ENCODE results near the gene C9orf50. TPM values are rescaled to one million over a fixed set of nuclear protein-coding genes. Genes with fewer than 3 reads are reported as not detected.

Gene C9orf50
- total and polyA plus RNA-seq, 2 experiments from 2014 or later = not detected

- DNase-seq (ENCODE audit: low spot score) (no peak), ATAC-seq (no peak)
- Histone ChIP-seq H3K4me2 (no peak overlapping the region), H3K4me3 (no peak overlapping the region), H3K9me2 (ENCODE audit: insufficient read depth) (no peaks in the 10 kb centered on the region), H3K36me3 (ENCODE audit: insufficient read depth) (no peaks in the 10 kb centered on the region; the same call in 1 of the 2 replicates), H3K27me3 (ENCODE audit: insufficient read depth) (no peaks in the 10 kb centered on the region), H3K79me2 (replicated peaks; ENCODE audit: insufficient read depth) (peaks cover 73% of the 10 kb centered on the region), H2AFZ (no peak overlapping the region), H3K4me1 (ENCODE audit: insufficient read depth) (peaks cover 17% of the 10 kb centered on the region), H3F3A (replicated peaks; ENCODE audit: low read depth) (peaks cover 2% of the 10 kb centered on the region; the same call in 1 of the 2 replicates), H4K20me1 (replicated peaks; ENCODE audit: insufficient read depth) (peaks cover 69% of the 10 kb centered on the region), H3K27ac (ENCODE audit: low read depth) (no peak overlapping the region)
- Mint-ChIP-seq H3K36me3 (ENCODE audit: low read depth) (peaks cover 49% of the 10 kb centered on the region), H3K27ac (peak overlapping the region; percentile 15; the same call in 1 of the 2 replicates), H3K9me3 (no peaks in the 10 kb centered on the region), H3K4me1 (peaks cover 40% of the 10 kb centered on the region), H3K27me3 (ENCODE audit: insufficient read depth, low read depth, poor library complexity) (peaks cover 12% of the 10 kb centered on the region), H3K4me3 (no peak overlapping the region)
- TF ChIP-seq POLR2AphosphoS5 (IDR thresholded peaks at IDR 0.05; ENCODE audit: low read depth) (no peak), ZNF114 (CRISPR knock-in tag; IDR thresholded peaks at IDR 0.05) (no peak), REST (IDR thresholded peaks at IDR 0.05; ENCODE audit: unreplicated experiment) (no peak), STAT1 (IDR thresholded peaks at IDR 0.05; ENCODE audit: unreplicated experiment) (no peak), CREB1 (CRISPR knock-in tag; IDR thresholded peaks at IDR 0.05; ENCODE audit: low read depth) (no peak), EZH2 (IDR thresholded peaks at IDR 0.05; ENCODE audit: low read depth, unreplicated experiment) (no peak), ZNF331 (CRISPR knock-in tag; IDR thresholded peaks at IDR 0.05; ENCODE audit: low read depth) (no peak), JUNB (IDR thresholded peaks at IDR 0.05; ENCODE audit: unreplicated experiment) (no peak), EZH2phosphoT487 (IDR thresholded peaks at IDR 0.05; ENCODE audit: unreplicated experiment) (no peak), NANOG (IDR thresholded peaks at IDR 0.05; ENCODE audit: borderline replicate concordance) (no peak), CTCF (conservative IDR thresholded peaks at IDR 0.05; ENCODE audit: low read depth in 2 of 2) (no peak)
- TF ChIP-seq, protein P1, sequence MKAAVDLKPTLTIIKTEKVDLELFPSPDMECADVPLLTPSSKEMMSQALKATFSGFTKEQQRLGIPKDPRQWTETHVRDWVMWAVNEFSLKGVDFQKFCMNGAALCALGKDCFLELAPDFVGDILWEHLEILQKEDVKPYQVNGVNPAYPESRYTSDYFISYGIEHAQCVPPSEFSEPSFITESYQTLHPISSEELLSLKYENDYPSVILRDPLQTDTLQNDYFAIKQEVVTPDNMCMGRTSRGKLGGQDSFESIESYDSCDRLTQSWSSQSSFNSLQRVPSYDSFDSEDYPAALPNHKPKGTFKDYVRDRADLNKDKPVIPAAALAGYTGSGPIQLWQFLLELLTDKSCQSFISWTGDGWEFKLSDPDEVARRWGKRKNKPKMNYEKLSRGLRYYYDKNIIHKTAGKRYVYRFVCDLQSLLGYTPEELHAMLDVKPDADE (IDR thresholded peaks at IDR 0.05) = no peak
- TF ChIP-seq, protein P2, sequence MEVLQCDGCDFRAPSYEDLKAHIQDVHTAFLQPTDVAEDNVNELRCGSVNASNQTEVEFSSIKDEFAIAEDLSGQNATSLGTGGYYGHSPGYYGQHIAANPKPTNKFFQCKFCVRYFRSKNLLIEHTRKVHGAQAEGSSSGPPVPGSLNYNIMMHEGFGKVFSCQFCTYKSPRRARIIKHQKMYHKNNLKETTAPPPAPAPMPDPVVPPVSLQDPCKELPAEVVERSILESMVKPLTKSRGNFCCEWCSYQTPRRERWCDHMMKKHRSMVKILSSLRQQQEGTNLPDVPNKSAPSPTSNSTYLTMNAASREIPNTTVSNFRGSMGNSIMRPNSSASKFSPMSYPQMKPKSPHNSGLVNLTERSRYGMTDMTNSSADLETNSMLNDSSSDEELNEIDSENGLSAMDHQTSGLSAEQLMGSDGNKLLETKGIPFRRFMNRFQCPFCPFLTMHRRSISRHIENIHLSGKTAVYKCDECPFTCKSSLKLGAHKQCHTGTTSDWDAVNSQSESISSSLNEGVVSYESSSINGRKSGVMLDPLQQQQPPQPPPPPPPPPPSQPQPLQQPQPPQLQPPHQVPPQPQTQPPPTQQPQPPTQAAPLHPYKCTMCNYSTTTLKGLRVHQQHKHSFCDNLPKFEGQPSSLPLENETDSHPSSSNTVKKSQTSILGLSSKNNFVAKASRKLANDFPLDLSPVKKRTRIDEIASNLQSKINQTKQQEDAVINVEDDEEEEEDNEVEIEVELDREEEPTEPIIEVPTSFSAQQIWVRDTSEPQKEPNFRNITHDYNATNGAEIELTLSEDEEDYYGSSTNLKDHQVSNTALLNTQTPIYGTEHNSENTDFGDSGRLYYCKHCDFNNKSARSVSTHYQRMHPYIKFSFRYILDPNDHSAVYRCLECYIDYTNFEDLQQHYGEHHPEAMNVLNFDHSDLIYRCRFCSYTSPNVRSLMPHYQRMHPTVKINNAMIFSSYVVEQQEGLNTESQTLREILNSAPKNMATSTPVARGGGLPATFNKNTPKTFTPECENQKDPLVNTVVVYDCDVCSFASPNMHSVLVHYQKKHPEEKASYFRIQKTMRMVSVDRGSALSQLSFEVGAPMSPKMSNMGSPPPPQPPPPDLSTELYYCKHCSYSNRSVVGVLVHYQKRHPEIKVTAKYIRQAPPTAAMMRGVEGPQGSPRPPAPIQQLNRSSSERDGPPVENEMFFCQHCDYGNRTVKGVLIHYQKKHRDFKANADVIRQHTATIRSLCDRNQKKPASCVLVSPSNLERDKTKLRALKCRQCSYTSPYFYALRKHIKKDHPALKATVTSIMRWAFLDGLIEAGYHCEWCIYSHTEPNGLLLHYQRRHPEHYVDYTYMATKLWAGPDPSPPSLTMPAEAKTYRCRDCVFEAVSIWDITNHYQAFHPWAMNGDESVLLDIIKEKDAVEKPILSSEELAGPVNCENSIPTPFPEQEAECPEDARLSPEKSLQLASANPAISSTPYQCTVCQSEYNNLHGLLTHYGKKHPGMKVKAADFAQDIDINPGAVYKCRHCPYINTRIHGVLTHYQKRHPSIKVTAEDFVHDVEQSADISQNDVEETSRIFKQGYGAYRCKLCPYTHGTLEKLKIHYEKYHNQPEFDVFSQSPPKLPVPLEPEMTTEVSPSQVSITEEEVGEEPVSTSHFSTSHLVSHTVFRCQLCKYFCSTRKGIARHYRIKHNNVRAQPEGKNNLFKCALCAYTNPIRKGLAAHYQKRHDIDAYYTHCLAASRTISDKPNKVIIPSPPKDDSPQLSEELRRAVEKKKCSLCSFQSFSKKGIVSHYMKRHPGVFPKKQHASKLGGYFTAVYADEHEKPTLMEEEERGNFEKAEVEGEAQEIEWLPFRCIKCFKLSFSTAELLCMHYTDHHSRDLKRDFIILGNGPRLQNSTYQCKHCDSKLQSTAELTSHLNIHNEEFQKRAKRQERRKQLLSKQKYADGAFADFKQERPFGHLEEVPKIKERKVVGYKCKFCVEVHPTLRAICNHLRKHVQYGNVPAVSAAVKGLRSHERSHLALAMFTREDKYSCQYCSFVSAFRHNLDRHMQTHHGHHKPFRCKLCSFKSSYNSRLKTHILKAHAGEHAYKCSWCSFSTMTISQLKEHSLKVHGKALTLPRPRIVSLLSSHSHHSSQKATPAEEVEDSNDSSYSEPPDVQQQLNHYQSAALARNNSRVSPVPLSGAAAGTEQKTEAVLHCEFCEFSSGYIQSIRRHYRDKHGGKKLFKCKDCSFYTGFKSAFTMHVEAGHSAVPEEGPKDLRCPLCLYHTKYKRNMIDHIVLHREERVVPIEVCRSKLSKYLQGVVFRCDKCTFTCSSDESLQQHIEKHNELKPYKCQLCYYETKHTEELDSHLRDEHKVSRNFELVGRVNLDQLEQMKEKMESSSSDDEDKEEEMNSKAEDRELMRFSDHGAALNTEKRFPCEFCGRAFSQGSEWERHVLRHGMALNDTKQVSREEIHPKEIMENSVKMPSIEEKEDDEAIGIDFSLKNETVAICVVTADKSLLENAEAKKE (CRISPR knock-in tag; IDR thresholded peaks at IDR 0.05) = no peak
Observed at GRCh38 chr9:129631674-129632129, 10.8 kb upstream of the C9orf50 start.

Data from GM23338 (cell line).